ENCODE results near the gene MANSC1.

Gene MANSC1

DNA sequence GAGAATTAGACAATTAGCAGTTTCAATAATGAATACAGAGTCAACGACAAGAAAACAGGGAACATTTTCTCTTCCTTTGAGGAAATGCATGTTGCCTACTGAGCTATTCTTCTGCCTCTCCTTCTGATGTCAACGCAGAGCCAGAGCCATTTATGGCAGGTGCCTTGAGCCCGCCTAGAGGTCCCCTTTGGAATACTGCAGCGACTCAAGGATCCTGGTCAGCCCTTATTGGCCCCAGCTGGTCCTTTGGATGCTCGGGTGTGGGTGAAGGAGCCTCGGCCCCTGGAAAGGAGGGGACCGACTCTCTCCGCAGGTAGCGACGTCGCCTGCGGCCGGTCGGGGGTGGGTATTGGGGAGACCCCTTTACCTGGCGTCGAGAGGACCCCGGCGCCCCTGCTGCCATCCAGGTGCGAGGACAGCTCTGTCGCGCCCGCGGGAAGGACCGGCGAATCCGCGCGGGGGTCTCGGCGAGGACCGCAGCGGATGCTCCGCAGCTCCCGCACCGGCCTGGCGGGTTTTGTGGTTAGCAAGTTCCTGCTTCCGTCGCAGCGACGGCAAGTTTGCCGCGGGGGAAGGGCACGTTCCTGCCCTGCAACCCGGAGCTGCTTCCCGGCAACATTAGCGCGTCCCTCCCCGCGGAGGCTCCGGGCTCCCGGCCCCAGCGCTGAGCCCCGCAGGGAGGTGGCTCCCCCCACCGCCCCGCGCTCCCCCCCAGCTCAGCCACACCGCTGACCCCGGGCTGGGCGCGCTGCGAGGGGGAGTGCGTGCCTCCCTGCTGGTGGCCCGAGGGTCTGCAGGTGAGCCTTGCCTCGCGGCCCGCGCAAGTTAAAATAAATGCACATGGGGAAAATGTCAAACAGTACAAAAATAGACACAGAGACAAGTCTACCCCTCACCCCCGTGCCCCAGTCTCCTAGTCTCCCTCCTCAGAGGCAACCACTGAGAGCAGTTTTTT, at the start of gene MANSC1:
TSS of gene MANSC1 (minus strand) at position 532 of the 955 bp plus-strand sequence. CDS start 6,928 bp downstream, outside the sequence.
- peak; percentile 59 for DNase-seq

- no peak for DNase-seq
Measured at GRCh38 chr12:12399161-12399560, 49.1 kb upstream of the MANSC1 start.

GRCh38 chr12:12398026-12398859, 48.2 kb upstream of the MANSC1 start:
- DNase-seq = no peak

- no peak for DNase-seq
Measured at GRCh38 chr12:12397184-12397583, 47.1 kb upstream of the MANSC1 start.

GRCh38 chr12:12396694-12397093, 46.7 kb upstream of the MANSC1 start:
- DNase-seq = no peak

- DNase-seq = no peak
Measured at GRCh38 chr12:12393171-12393570, 43.1 kb upstream of the MANSC1 start.

- no peak for DNase-seq
Measured at GRCh38 chr12:12392413-12392812, 42.4 kb upstream of the MANSC1 start.

GRCh38 chr12:12387501-12387900, 37.5 kb upstream of the MANSC1 start:
- DNase-seq = peak; percentile 53

DNA sequence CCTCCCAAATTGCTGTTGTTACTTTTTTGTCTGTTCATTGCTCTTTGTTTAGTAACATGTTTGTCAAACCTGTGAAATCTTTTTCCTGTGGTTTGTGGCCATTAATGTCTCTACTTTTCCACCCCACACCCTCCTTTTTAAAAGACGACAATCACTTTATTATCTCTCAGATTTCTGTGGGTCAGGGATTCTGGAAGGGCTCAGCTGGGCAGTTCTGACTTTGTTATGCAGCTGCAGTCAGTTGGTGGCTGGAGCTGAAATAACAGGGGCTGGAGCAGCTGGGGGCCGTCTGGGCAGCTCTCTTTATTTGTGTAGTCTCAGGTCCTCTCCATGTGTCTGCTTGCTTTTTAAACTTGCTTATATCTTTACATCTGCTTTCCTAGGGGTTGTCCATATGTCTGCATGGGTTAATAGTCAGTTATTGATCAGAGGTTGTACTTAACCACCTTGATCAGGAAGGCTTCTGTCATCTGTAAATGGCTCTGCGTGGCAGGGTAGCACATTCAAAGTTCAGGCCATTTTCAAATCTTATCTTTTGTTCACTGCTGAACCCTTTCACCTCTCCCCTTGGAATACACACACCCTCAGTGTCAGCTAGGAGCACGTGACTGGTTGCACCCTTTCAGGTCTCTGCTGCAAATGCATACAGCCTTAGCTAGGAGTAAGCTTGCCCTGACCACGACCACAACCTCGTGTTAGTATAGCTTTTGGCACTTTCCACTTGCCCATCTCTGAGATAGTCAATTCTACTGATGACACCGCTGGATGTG, 34.7 kb upstream of the MANSC1 start:
- peak; percentile 88 for DNase-seq

- DNase-seq = no peak
Measured at GRCh38 chr12:12381982-12382381, 31.9 kb upstream of the MANSC1 start.

DNA sequence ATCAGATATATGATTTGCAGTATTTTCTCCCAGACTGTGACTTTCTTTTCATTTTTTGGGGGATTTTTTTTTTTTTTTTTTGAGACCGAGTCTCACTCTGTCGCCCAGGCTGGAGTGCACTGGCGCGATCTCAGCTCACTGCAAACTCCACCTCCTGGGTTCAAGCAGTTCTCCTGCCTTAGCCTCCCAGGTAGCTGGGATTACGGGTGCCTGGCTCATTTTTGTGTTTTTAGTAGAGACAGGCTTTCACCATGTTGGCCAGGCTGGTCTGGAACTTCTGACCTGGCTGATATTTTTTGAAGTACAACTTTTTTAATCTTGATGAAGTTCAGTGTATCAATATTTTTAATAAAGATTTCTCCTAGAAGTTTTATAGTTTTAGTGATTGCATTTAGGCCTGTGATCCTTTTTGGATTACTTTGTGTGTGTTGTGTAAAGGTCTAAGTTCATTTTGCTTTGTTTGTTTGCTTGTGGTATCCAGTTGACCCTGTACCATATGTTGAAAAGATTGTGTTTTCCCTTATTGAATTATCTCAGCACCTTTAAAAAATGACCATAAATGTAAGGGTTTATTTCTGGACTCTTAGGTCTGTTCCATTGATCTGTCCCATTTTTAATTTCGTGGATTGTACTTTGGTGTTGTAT, 31.0 kb upstream of the MANSC1 start:
- DNase-seq = no peak

- DNase-seq = peak; percentile 85
Measured at GRCh38 chr12:12379831-12380730, 30.0 kb upstream of the MANSC1 start.

DNA sequence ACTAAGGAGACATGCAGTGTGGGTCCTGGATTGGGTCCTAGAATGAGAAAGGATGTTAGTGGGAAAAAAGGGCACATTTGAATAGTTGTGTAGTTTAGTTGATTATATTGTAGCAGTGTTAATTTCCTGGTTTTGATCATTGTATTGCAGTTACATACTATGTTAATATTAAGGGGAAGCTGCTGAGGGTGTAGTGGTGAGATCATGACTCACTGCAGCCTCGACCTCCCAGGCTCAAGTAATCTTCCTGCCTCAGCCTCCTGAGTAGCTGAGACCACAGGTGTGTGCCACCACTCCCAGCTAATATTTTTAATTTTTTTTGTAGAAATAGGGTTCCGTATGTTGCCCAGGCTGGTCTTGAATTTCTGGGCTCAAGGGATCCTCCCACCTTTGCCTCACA, 28.6 kb upstream of the MANSC1 start:
- peak; percentile 25 for DNase-seq

- peak; percentile 85 for DNase-seq
Measured at GRCh38 chr12:12376646-12377448, 26.8 kb upstream of the MANSC1 start.

- no peak for DNase-seq
Measured at GRCh38 chr12:12372946-12373722, 23.1 kb upstream of the MANSC1 start.

GRCh38 chr12:12367482-12367998, 17.5 kb upstream of the MANSC1 start:
- DNase-seq = no peak

GRCh38 chr12:12366701-12367481, 16.8 kb upstream of the MANSC1 start:
- no peak for DNase-seq

DNA sequence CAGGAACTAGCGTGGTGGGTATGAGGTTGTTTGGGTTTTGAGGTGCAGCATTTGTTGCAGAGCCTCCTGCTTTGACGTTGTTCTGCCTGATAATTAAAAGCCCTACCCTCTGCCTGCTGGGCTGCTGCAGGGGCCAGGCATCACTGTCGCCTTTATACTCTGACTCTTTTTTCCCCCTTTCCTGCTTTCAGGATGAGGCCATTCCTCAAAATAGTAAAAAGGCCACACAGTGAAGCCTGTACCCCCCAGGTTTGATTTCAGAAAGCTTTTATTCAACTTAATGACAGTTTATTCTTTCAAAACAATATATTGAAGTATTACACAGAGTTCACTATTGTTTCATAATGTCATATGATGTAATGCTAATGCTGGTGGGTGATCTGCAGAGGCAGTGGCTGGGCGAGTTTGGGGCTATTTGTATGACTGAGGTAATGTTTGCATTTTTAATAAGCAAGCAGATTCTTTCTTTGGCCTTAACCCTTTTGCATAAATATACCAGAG, 15.9 kb upstream of the MANSC1 start:
- DNase-seq = no peak
